ENCODE results near the gene SEZ6L2.
"Not testable (repeated sequence)": the region's sequence is repeated elsewhere in the genome, so short reads cannot be mapped to it uniquely, and the experiment has no call there.

Gene SEZ6L2

DNA sequence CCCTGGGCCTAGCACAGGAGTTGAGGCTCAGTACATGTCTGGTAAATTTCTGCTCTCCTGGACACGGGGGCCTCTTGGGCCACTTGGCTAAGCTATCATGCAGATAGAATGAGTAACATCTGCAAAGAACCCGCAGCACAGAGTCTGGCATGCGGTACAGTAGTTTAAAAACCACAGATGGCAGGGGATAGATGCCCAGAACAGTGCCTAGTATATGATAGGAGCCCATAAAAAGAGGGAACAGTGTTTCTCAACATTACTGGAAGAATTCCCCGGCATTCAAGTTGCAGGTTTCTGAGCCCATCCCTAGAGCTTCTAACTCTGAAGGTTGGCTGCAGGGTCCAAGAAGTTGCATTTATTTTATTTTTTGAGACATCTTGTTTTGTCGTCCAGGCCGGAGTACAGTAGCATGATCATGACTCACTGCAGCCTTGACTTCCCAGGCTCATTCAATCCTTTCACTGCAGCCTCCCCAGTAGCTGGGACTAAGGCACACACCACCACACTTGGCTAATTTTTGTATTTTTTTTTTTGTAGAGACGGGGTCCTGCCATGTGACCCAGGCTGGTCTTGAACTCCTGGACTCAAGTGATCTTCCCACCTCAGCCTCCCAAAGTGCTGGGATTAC, 42.1 kb downstream of the SEZ6L2 start:
- no peak for DNase-seq (ENCODE audit: low read depth in 2 of 2)

- DNase-seq (ENCODE audit: low read depth in 2 of 2): no peak
Measured at GRCh38 chr16:29854520-29855100, 44.7 kb downstream of the SEZ6L2 start.

- DNase-seq (ENCODE audit: low read depth in 2 of 2): no peak
Measured at GRCh38 chr16:29852654-29853053, 46.7 kb downstream of the SEZ6L2 start.

- DNase-seq (ENCODE audit: low read depth in 2 of 2): no peak
Measured at GRCh38 chr16:29850998-29851397, 48.4 kb downstream of the SEZ6L2 start.

GRCh38 chr16:29849505-29849904, 49.8 kb downstream of the SEZ6L2 start:
- DNase-seq (ENCODE audit: low read depth in 2 of 2): no peak

DNA sequence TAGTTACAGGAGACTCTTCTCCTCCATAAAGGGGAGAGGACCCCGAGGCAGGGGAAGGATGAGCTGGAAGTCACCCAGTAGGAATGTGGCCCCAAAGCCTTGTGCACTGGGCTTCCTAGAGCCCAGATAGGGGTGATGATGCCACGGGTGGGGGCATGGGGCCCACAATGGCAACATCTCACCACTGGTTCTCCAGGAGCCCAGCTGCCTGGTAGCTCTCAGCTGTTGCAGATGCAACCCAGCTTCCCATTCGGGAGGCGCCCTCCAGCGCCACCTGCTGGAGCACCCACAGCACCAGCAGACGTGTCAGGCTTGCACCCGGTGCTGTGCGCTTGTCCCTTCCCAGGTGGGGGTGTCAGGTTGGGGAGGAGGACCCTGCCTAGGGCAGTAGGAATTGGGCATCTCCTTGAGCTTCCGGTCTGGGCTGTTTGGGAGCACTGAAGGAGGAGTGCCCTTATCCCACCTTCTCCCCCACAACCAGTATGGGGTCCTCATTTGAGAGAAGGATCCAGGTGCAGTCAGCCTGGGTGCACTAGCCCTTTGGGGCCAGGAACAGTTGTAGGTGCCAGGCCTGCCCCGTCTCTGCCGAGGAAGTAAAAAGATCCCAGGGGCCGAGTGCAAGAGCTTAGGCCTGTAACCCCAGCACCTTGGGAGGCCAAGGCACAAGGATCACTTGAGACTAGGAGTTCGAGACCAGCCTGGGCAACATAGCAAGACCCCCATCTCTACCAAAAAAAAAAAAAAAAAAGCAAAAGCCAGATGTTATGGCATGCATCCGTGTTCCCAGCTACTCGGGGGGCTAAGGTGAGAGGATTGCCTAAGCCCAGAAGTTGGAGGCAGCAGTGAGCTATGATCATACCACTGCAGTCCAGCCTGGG, 50.7 kb downstream of the SEZ6L2 start:
- DNase-seq (ENCODE audit: low read depth in 2 of 2): peak; percentile 80 to 81

- no peak for DNase-seq (ENCODE audit: low read depth in 2 of 2)
Measured at GRCh38 chr16:29845656-29846055, 53.7 kb downstream of the SEZ6L2 start.

- DNase-seq (ENCODE audit: low read depth in 2 of 2): no peak
Measured at GRCh38 chr16:29844575-29845331, 54.6 kb downstream of the SEZ6L2 start.

GRCh38 chr16:29843931-29844330, 55.4 kb downstream of the SEZ6L2 start:
- DNase-seq (ENCODE audit: low read depth in 2 of 2): no peak

DNA sequence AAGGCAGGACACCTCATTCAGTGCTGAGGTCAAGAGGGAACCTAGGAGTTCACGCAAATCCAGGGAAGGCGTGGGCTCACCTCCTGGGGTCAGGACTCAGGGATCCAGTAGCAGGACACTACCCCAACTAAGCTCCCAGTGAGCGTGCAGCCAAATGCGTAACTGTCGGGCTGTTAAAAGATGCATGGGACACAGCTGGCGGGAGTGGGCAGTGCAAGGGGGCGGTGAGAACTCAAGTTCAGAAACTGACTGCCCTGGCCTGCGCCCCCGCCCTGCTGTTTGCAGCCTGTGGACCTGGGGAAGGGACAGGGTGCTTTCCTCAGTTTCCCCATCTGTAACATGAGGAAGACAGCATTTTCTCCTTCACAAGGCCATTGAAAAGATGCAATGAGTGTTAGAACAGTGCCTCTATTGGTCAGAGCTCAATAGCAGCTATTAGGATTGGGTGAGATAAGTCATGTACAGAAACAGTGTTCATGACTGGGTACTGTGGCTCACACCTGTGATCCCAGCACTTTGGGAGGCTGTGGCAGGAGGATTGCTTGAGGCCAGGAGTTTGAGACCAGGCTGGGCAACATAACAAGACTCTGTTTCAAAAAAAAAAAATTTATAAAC, 56.5 kb downstream of the SEZ6L2 start:
- no peak for DNase-seq (ENCODE audit: low read depth in 2 of 2)

DNA sequence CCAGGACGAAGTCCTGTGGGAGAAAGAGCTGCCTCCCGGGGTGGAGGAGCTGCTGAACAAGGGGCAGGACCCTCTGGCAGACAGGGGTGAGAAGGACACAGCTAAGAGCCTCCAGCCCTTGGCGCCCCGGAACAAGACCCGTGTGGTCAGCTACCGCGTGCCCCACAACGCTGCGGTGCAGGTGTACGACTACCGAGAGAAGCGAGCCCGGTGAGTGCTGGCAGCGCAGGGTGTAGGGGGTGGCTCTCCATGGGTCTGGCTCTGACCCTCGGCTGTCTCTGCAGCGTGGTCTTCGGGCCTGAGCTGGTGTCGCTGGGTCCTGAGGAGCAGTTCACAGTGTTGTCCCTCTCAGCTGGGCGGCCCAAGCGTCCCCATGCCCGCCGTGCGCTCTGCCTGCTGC, 57.7 kb downstream of the SEZ6L2 start:
- DNase-seq (ENCODE audit: low read depth in 2 of 2): no peak

GRCh38 chr16:29840240-29840639, 59.1 kb downstream of the SEZ6L2 start:
- DNase-seq (ENCODE audit: low read depth in 2 of 2): no peak

DNA sequence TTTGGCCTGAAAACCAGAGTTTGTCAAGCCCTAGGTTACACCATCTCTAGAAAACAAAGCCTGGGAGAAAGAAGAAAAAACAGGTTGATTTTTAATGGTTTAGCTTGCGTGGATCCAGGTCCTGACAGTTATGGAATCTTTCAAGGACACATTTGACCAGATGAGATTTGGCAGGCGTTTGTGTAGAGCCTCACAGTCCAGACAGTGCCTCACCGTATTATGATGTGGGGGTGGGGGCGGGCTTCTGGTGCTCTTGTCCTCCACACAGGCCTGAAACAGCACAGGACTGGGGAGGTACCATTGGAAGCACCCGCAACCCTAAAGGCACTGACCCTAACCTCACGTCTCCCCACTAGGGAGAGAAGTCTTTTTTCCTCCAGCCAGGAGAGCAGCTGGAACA, 59.5 kb downstream of the SEZ6L2 start:
- no peak for DNase-seq (ENCODE audit: low read depth in 2 of 2)

- no peak for DNase-seq (ENCODE audit: low read depth in 2 of 2)
Measured at GRCh38 chr16:29837841-29838240, 61.5 kb downstream of the SEZ6L2 start.

DNA sequence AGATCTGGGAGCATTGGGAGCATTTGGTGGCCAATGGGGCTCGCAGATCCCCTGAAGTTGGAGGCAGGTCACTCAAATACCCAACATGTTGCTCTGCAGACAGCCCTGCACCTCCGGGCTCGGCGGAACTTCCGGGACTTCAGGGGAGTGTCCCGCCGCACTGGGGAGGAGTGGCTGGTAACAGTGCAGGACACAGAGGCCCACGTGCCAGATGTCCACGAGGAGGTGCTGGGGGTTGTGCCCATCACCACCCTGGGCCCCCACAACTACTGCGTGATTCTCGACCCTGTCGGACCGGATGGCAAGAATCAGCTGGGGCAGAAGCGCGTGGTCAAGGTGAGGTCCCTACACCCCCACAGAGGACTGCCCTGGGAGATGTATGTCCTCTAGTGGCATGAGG, 62.7 kb downstream of the SEZ6L2 start:
- DNase-seq (ENCODE audit: low read depth in 2 of 2): no peak

- DNase-seq (ENCODE audit: low read depth in 2 of 2): no peak
Measured at GRCh38 chr16:29835926-29836325, 63.4 kb downstream of the SEZ6L2 start.

GRCh38 chr16:29834079-29834478, 65.3 kb downstream of the SEZ6L2 start:
- no peak for DNase-seq (ENCODE audit: low read depth in 2 of 2)

DNA sequence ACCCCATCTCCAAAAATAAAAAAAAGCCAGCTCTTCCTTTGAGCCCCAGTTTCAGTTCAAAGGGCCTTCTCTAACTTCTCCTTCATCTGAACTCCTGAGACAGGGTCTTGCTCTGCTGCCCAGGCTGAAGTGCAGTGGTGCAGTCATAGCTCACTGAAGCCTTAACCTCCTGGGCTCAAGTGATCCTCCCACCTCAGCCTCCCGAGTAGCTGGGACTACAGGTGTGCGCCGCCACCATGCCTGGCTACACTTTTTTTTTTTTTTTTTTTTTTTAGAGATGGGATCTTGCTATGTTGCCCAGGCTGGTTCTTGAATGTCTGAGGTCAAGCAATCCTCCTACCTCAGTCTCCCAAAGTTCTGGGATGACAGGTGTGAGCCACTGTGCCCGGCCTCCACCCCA, 66.1 kb downstream of the SEZ6L2 start:
- not testable (repeated sequence) for DNase-seq (ENCODE audit: low read depth in 2 of 2)

DNA sequence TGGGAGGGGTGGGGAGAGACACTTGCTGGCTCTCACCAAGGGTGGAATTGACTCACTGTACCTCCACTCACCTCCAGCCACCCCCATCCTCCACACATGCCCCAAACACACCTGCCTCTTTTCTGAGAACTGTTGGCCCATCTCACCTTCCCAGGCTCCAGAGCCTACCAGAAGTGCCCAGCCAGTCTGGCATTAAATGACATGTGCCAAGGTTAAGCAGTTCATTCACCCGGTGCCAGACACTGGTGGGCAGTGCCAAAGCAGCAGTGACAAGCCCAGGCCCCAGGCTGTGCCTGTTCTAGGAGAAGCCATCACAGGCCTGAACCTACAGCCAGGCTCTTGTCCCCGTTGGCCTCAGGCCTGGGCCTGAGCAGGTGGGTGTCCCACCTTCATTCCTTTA, 67.9 kb downstream of the SEZ6L2 start:
- no peak for DNase-seq (ENCODE audit: low read depth in 2 of 2)

- no peak for DNase-seq (ENCODE audit: low read depth in 2 of 2)
Measured at GRCh38 chr16:29830774-29831173, 68.6 kb downstream of the SEZ6L2 start.

DNA sequence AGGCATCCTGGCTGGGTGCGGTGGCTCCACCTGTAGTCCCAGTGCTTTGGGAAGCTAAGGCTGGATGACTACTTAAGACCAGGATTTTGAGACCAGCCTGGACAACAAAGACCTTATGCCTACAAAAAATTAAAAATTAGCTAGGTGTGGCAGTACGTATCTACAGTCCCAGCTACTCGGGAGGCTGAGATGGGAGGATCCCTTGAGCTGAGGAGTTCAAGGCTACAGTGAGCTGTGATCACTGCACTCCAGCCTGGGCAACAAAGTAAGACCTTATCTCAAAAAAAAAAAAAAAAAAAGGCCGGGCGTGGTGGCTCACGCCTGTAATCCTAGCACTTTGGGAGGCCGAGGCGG, 73.0 kb downstream of the SEZ6L2 start:
- no peak for DNase-seq (ENCODE audit: low read depth in 2 of 2)

Data from activated CD4-positive, alpha-beta T cell treated with anti-CD3 and anti-CD28 coated beads for 24 hours (primary cell).